SK-N-SH treated with all-trans-retinoic acid at 6 μM for 48 hours (cell line): Measurements from ENCODE around the gene PHACTR3.

ENCODE experiments used
- ATAC-seq: fragments of 200-7000 bp; cut with Tn5 transposase; 3 replicates; pipeline ENCODE4 v1.9.1; 2020; ENCODE audit warnings: mild to moderate bottlenecking, moderate library complexity
- ARNTL ChIP-seq: fragments of 450-650 bp; formaldehyde crosslinking; IDR thresholded peaks from 2 replicates; pipeline ENCODE4 v1.5.0; 2020; ENCODE audit warnings: low read depth, mild to moderate bottlenecking, moderate library complexity, borderline replicate concordance
- BACH2 ChIP-seq: fragments of 250-450 bp; sonication (Bioruptor Pico); IDR thresholded peaks from 2 replicates; pipeline ENCODE4 v1.9.0; 2021; ENCODE audit warnings: mild to moderate bottlenecking, borderline replicate concordance
- CREB5 ChIP-seq: fragments of 250-450 bp; sonication (Bioruptor Pico); IDR thresholded peaks from 2 replicates; pipeline ENCODE4 v1.5.1; 2020; ENCODE audit warnings: low read depth, mild to moderate bottlenecking, moderate library complexity
- CSDC2 ChIP-seq: fragments of 250-450 bp; sonication (Bioruptor Pico); IDR thresholded peaks from 2 replicates; pipeline ENCODE4 v1.5.0; 2020; ENCODE audit warnings: mild to moderate bottlenecking, moderate library complexity
- CSRNP3 ChIP-seq: fragments of 250-450 bp; sonication (Bioruptor Pico); IDR thresholded peaks from 2 replicates; pipeline ENCODE4 v1.5.1; 2021; ENCODE audit warnings: mild to moderate bottlenecking, moderate library complexity
- ESRRG ChIP-seq: fragments of 250-450 bp; sonication (Bioruptor Pico); IDR thresholded peaks from 2 replicates; pipeline ENCODE4 v1.6.1; 2021; ENCODE audit warnings: mild to moderate bottlenecking
- GLIS3 ChIP-seq: fragments of 250-450 bp; sonication (Bioruptor Pico); IDR thresholded peaks from 2 replicates; pipeline ENCODE4 v1.5.0; 2020; ENCODE audit warnings: mild to moderate bottlenecking, moderate library complexity
- ISL1 ChIP-seq: fragments of 250-450 bp; sonication (Bioruptor Pico); IDR thresholded peaks from 2 replicates; pipeline ENCODE4 v2.1.2; 2022; ENCODE audit warnings: mild to moderate bottlenecking, moderate library complexity
- OSR1 ChIP-seq: fragments of 250-450 bp; sonication (Bioruptor Pico); IDR thresholded peaks from 2 replicates; pipeline ENCODE4 v1.8.0; 2022; ENCODE audit warnings: moderate library complexity, mild to moderate bottlenecking, inconsistent platforms
- PATZ1 ChIP-seq: fragments of 250-450 bp; sonication (Bioruptor Pico); IDR thresholded peaks from 2 replicates; pipeline ENCODE4 v1.8.0; 2020; ENCODE audit warnings: mild to moderate bottlenecking, moderate library complexity, borderline replicate concordance
- POU6F1 ChIP-seq: fragments of 250-450 bp; sonication (Bioruptor Pico); IDR thresholded peaks from 2 replicates; pipeline ENCODE4 v1.8.0; 2021; ENCODE audit warnings: low read depth, mild to moderate bottlenecking, moderate library complexity, borderline replicate concordance
- PPARA ChIP-seq: fragments of 250-450 bp; sonication (Bioruptor Pico); IDR thresholded peaks from 2 replicates; pipeline ENCODE4 v1.5.0; 2020; ENCODE audit warnings: mild to moderate bottlenecking, borderline replicate concordance
- RARB ChIP-seq: fragments of 250-450 bp; sonication (Bioruptor Pico); IDR thresholded peaks from 2 replicates; pipeline ENCODE4 v1.8.0; 2021; ENCODE audit warnings: mild to moderate bottlenecking, moderate library complexity
- SNAI2 ChIP-seq: fragments of 250-450 bp; sonication (Bioruptor Pico); IDR thresholded peaks from 2 replicates; pipeline ENCODE4 v1.5.0; 2020; ENCODE audit warnings: mild to moderate bottlenecking, moderate library complexity
- TCF4 ChIP-seq: fragments of 250-450 bp; sonication (Bioruptor Pico); IDR thresholded peaks from 2 replicates; pipeline ENCODE4 v1.8.0; 2021; ENCODE audit warnings: mild to moderate bottlenecking, moderate library complexity, borderline replicate concordance
- TOX ChIP-seq: fragments of 250-450 bp; sonication (Bioruptor Pico); IDR thresholded peaks from 2 replicates; pipeline ENCODE4 v1.8.0; 2021; ENCODE audit warnings: mild to moderate bottlenecking, moderate library complexity, borderline replicate concordance
- TSHZ2 ChIP-seq: fragments of 250-450 bp; sonication (Bioruptor Pico); IDR thresholded peaks from 2 replicates; pipeline ENCODE4 v1.5.0; 2020; ENCODE audit warnings: mild to moderate bottlenecking, moderate library complexity
- ZC3H10 ChIP-seq: fragments of 250-450 bp; sonication (Bioruptor Pico); IDR thresholded peaks from 2 replicates; pipeline ENCODE4 v1.5.1; 2021; ENCODE audit warnings: mild to moderate bottlenecking, moderate library complexity
- ZFP3 ChIP-seq: fragments of 250-450 bp; sonication (Bioruptor Pico); IDR thresholded peaks from 2 replicates; pipeline ENCODE4 v1.5.0; 2020; ENCODE audit warnings: mild to moderate bottlenecking, moderate library complexity
- ZFP30 ChIP-seq: fragments of 450-650 bp; formaldehyde crosslinking; IDR thresholded peaks from 2 replicates; pipeline ENCODE4 v1.5.0; 2022; ENCODE audit warnings: mild to moderate bottlenecking, moderate library complexity
- ZNF565 ChIP-seq: fragments of 450-650 bp; formaldehyde crosslinking; conservative IDR thresholded peaks from 2 replicates; pipeline ENCODE4 v1.5.0; 2020; ENCODE audit warnings: low read depth, mild to moderate bottlenecking, moderate library complexity
- ZNF70 ChIP-seq: fragments of 450-650 bp; formaldehyde crosslinking; IDR thresholded peaks from 2 replicates; pipeline ENCODE4 v1.5.0; 2020; ENCODE audit warnings: mild to moderate bottlenecking, moderate library complexity
- ZNF8 ChIP-seq: fragments of 450-650 bp; formaldehyde crosslinking; IDR thresholded peaks from 2 replicates; pipeline ENCODE4 v1.5.0; 2020; ENCODE audit warnings: mild to moderate bottlenecking, moderate library complexity

Gene PHACTR3

GRCh38 chr20:59573837-59574236, 30.5 kb upstream of the PHACTR3 start:
- TF ChIP-seq ISL1 (CRISPR knock-in tag) (no peak), ZNF70 (CRISPR knock-in tag) (no peak), ZNF8 (CRISPR knock-in tag) (no peak), GLIS3 (no peak), TOX (CRISPR knock-in tag) (no peak), ZNF565 (CRISPR knock-in tag) (no peak)
- ATAC-seq = no peak

GRCh38 chr20:59574308-59574707, 30.0 kb upstream of the PHACTR3 start:
- ATAC-seq = no peak
- TF ChIP-seq CSRNP3 (CRISPR knock-in tag) = no peak
- no peak for TF ChIP-seq GLIS3
- no peak for TF ChIP-seq RARB (CRISPR knock-in tag)
- no peak for TF ChIP-seq BACH2 (CRISPR knock-in tag)
- TF ChIP-seq ESRRG (CRISPR knock-in tag) = no peak
- TF ChIP-seq POU6F1 = no peak
- TF ChIP-seq ISL1 (CRISPR knock-in tag) = no peak
- TF ChIP-seq ZNF8 (CRISPR knock-in tag) = no peak
- no peak for TF ChIP-seq PPARA (CRISPR knock-in tag)
- no peak for TF ChIP-seq ZFP30
- no peak for TF ChIP-seq OSR1 (CRISPR knock-in tag)
- TF ChIP-seq CREB5 (CRISPR knock-in tag) = no peak
- no peak for TF ChIP-seq TCF4 (CRISPR knock-in tag)
- no peak for TF ChIP-seq ZNF70 (CRISPR knock-in tag)
- TF ChIP-seq ZFP3 (CRISPR knock-in tag) = no peak
- no peak for TF ChIP-seq ARNTL (CRISPR knock-in tag)

GRCh38 chr20:59575216-59575615, 29.1 kb upstream of the PHACTR3 start:
- TF ChIP-seq ZNF70 (CRISPR knock-in tag) (no peak), ZFP30 (no peak), ZFP3 (CRISPR knock-in tag) (no peak), GLIS3 (no peak), TOX (CRISPR knock-in tag) (no peak), CREB5 (CRISPR knock-in tag) (no peak), ISL1 (CRISPR knock-in tag) (no peak), SNAI2 (CRISPR knock-in tag) (no peak), PPARA (CRISPR knock-in tag) (no peak), TCF4 (CRISPR knock-in tag) (no peak), CSRNP3 (CRISPR knock-in tag) (no peak), ESRRG (CRISPR knock-in tag) (no peak), ZNF8 (CRISPR knock-in tag) (no peak), ZC3H10 (CRISPR knock-in tag) (no peak)
- no peak for ATAC-seq

GRCh38 chr20:59575653-59576052, 28.7 kb upstream of the PHACTR3 start:
- ATAC-seq = no peak
- TF ChIP-seq SNAI2 (CRISPR knock-in tag) = no peak
- TF ChIP-seq CSDC2 (CRISPR knock-in tag) = no peak
- TF ChIP-seq PATZ1 (CRISPR knock-in tag) = no peak
- no peak for TF ChIP-seq CREB5 (CRISPR knock-in tag)
- TF ChIP-seq TSHZ2 (CRISPR knock-in tag) = no peak
- 0 out of 2 replicates have a peak, but pooled peaks have one; percentile 35 for TF ChIP-seq ZFP3 (CRISPR knock-in tag)
- TF ChIP-seq, all 23 proteins: peak for 1
